ENCODE measurements around the gene MEN1. TPM values are rescaled to one million over a fixed set of nuclear protein-coding genes. Genes with fewer than 3 reads are reported as not detected.

MEN1 gene
- total RNA-seq, 4 donors from 2014 or later: 3.8 to 26.2 (median 14.9) TPM

GRCh38 chr11:64763526-64764039 is 46.8 kb downstream of the MEN1 start:
- Histone ChIP-seq H3K9me3 (no peaks in the 10 kb centered on the region), H3K4me1 (peaks cover 9 to 16% of the 10 kb centered on the region in 2 donors), H3K36me3 (no peaks in the 10 kb centered on the region), H3K27me3 (no peaks in the 10 kb centered on the region), H3K27ac (peak overlapping the region; percentile 33 to 55), H3K4me3 (no peak overlapping the region)
- intact Hi-C loops (cut with DNase I; ENCODE audit: low total_unique reads): no loop called here
- DNase-seq: peak in 1 of 2 donors; percentile 20
- TF ChIP-seq CTCF (IDR thresholded peaks at IDR 0.05) (no peak), POLR2A (IDR thresholded peaks at IDR 0.05) (no peak)

GRCh38 chr11:64762674-64763525 is 47.5 kb downstream of the MEN1 start:
- Histone ChIP-seq H3K36me3 (no peaks in the 10 kb centered on the region), H3K4me1 (peaks cover 9 to 16% of the 10 kb centered on the region in 2 donors), H3K27ac (peak overlapping the region; percentile 33 to 55)

GRCh38 chr11:64762277-64762673 is 48.1 kb downstream of the MEN1 start:
- Histone ChIP-seq H3K27me3 (no peaks in the 10 kb centered on the region), H3K4me1 (peaks cover 9 to 16% of the 10 kb centered on the region in 2 donors), H3K36me3 (no peaks in the 10 kb centered on the region), H3K4me3 (no peak overlapping the region), H3K9me3 (no peaks in the 10 kb centered on the region), H3K27ac (peak overlapping the region in 1 of 2 donors; percentile 55)
- TF ChIP-seq CTCF (IDR thresholded peaks at IDR 0.05) (no peak), POLR2A (IDR thresholded peaks at IDR 0.05) (no peak)
- no peak for DNase-seq
- intact Hi-C loops (cut with DNase I; ENCODE audit: low total_unique reads): no loop called here

More at GRCh38 chr11:64762674-64763525, 47.5 kb downstream of the MEN1 start:
- intact Hi-C loops (cut with DNase I; ENCODE audit: low total_unique reads): no loop called here
- no peak for TF ChIP-seq CTCF (IDR thresholded peaks at IDR 0.05)
- no peak for TF ChIP-seq POLR2A (IDR thresholded peaks at IDR 0.05)
- peak in 1 of 2 donors; percentile 19 for DNase-seq
- Histone ChIP-seq H3K4me3 (no peak overlapping the region), H3K27me3 (no peaks in the 10 kb centered on the region), H3K9me3 (no peaks in the 10 kb centered on the region)

- Histone ChIP-seq H3K36me3 (no peaks in the 10 kb centered on the region), H3K27me3 (no peaks in the 10 kb centered on the region), H3K9me3 (no peaks in the 10 kb centered on the region), H3K4me1 (peaks cover 9 to 16% of the 10 kb centered on the region in 2 donors), H3K4me3 (no peak overlapping the region), H3K27ac (peak overlapping the region; percentile 77)
- intact Hi-C loops (cut with DNase I; ENCODE audit: low total_unique reads): no loop called here
- no peak for DNase-seq
- TF ChIP-seq CTCF (IDR thresholded peaks at IDR 0.05): no peak
- TF ChIP-seq POLR2A (IDR thresholded peaks at IDR 0.05): no peak
These were observed 49.5 kb downstream of the MEN1 start for GRCh38 chr11:64760759-64761420.
